Sigmoid colon (tissue), 7 donors: ENCODE measurements around the gene SAMD10. TPM values are rescaled to one million over a fixed set of nuclear protein-coding genes. Genes with fewer than 3 reads are reported as not detected.
A peak's percentile ranks its signal among the peaks of the same experiment; 100 is the strongest.

Experiments used
- DNase-seq: peaks from one replicate; pipeline ENCODE4 v3.0.0-alpha.2; 2019
- H3K27ac ChIP-seq, 4 donors: fragments of 200-600 bp; sonication (generic); one replicate each; pipeline ENCODE4 v1.5.1; 2016 to 2019; ENCODE audit warnings: mild to moderate bottlenecking in 1 of 4
- H3K27me3 ChIP-seq, 3 donors: fragments of 200-600 bp; sonication (generic); one replicate each; pipeline ENCODE4 v1.5.1; 2019; ENCODE audit warnings: mild to moderate bottlenecking in 1 of 3
- H3K36me3 ChIP-seq, 4 donors: fragments of 200-600 bp; sonication (generic); one replicate each; pipeline ENCODE4 v1.5.1; 2016 to 2019
- H3K4me1 ChIP-seq, 4 donors: fragments of 200-600 bp; sonication (generic); one replicate each; pipeline ENCODE4 v1.5.1; 2017 to 2019
- H3K4me3 ChIP-seq, 4 donors: fragments of 200-600 bp; sonication (generic); one replicate each; pipeline ENCODE4 v1.5.1; 2017 to 2019; ENCODE audit warnings: mild to moderate bottlenecking in 2 of 4, moderate library complexity in 1 of 4
- H3K9me3 ChIP-seq, 4 donors: fragments of 200-600 bp in 3 of 4; sonication (generic) in 3 of 4; one replicate each; pipeline versions ENCODE4 v1.5.1 to v1.6.1; 2013 to 2019
- EP300 ChIP-seq, 4 donors: sonication (generic); formaldehyde crosslinking; IDR thresholded peaks; one replicate each; pipeline ENCODE4 v1.6.1; 2017; ENCODE audit warnings: antibody characterized with exemption in 4 of 4
- POLR2A ChIP-seq, 2 donors: fragments of 450-650 bp; IDR thresholded peaks; one replicate each; pipeline ENCODE4 v1.6.1; 2016; ENCODE audit warnings: antibody characterized with exemption in 2 of 2, mild to moderate bottlenecking in 2 of 2, moderate library complexity in 2 of 2
- POLR2AphosphoS5 ChIP-seq, 4 donors: sonication (generic); formaldehyde crosslinking; IDR thresholded peaks; one replicate each; pipeline ENCODE4 v1.6.1; 2017; ENCODE audit warnings: antibody characterized with exemption in 4 of 4
- WGBS, 2 donors: extraction: QIAGEN DNeasy Blood & Tissue Kit; methylation state at CpG; one replicate each; pipeline ENCODE4 v1.1.7; 2013; 5-methylcytosine and 5-hydroxymethylcytosine counted together
- intact Hi-C: fragments of 100-400 bp; cut with DNase I; formaldehyde crosslinking; loops from one replicate; pipeline ENCODE4 v1.15.1; 2023
- polyA plus RNA-seq, 3 donors: library from polyadenylated mRNA; stranded (reverse); fragments of 200-250 nt; gene quantifications; one replicate each; pipeline ENCODE4 v1.2.3, GENCODE V29; 2013
- total RNA-seq, 4 donors: library from RNA; depleted of rRNA; stranded (reverse); fragments of >200 nt; gene quantifications; one replicate each; pipeline ENCODE4 v1.1.0, GENCODE V29; 2016
- TF ChIP-seq, protein P1 (sequence below), 4 experiments: fragments of 450-650 bp in 3 of 4; fragments of 200-600 bp in 1 of 4; IDR thresholded peaks; one replicate each; pipeline ENCODE4 v1.5.1; 2016 to 2019; ENCODE audit warnings: antibody characterized with exemption in 4 of 4, mild to moderate bottlenecking in 3 of 4, moderate library complexity in 2 of 4
- donor health status: healthy with polysubstance abuse.
- donor health status: Bipolar disorder and iron deficiency.
- donor health status: healthy.

Gene SAMD10
- total and polyA plus RNA-seq, 7 donors, result 0.68 to 8.7 (median 2.8) TPM

DNA sequence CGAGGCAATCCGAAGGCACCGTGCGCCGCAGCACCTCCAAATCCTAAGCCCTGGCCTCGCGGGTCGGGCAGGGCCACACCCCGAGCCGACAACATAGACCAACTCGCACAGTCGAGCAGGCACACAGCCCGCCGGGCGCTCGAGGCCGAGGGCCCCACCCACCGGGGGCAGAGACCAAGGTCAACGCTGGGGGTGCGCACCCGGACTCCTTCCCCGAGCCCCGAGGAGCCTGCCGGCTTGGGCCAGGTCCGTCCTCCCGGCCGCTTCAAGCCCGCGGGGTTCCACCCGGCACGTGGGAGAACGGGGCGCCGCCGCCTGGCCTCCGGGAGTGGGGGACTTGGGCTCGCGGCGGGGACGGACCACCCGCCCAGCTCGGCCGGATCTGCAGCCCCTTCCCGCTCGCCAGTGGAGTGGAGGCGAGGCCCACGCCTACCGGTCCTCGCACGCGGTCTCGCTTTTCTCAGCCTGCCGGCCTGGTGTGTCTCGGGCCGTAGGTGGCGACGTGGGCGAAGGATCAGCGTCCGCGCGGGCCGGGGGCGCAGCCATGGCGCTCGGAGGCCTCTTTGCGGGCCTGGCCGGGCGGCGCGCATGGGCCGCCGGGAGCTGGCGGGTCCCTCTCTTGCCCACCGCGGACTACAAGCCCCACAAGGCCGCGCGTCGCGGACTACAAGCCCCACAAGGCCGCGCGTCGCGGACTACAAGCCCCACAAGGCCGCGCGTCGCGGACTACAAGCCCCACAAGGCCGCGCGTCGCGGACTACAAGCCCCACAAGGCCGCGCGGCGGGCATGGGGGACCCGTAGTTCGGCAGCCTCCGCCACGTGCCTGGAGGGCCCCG is 23.4 kb downstream of the SAMD10 start, which contains the start of gene UCKL1:
Gene UCKL1 (minus strand): TSS at position 590 of the 837 bp plus-strand sequence. CDS start 44 bp downstream, at position 546.
- DNase-seq, result peak; percentile 97
- TF ChIP-seq, protein P1, sequence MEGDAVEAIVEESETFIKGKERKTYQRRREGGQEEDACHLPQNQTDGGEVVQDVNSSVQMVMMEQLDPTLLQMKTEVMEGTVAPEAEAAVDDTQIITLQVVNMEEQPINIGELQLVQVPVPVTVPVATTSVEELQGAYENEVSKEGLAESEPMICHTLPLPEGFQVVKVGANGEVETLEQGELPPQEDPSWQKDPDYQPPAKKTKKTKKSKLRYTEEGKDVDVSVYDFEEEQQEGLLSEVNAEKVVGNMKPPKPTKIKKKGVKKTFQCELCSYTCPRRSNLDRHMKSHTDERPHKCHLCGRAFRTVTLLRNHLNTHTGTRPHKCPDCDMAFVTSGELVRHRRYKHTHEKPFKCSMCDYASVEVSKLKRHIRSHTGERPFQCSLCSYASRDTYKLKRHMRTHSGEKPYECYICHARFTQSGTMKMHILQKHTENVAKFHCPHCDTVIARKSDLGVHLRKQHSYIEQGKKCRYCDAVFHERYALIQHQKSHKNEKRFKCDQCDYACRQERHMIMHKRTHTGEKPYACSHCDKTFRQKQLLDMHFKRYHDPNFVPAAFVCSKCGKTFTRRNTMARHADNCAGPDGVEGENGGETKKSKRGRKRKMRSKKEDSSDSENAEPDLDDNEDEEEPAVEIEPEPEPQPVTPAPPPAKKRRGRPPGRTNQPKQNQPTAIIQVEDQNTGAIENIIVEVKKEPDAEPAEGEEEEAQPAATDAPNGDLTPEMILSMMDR (IDR thresholded peaks at IDR 0.05), result peak in 1 of 4 experiments; percentile 4
- TF ChIP-seq EP300 (IDR thresholded peaks at IDR 0.05) (no peak), POLR2AphosphoS5 (IDR thresholded peaks at IDR 0.05) (peak; percentile 66 to 94 (median 85)), POLR2A (IDR thresholded peaks at IDR 0.05) (peak; percentile 53 to 54)
- H3K4me3 ChIP-seq, result peak within 1 kb of the TSS; percentile 91 to 100 (median 98)
- H3K27me3 ChIP-seq, result no peaks in the 10 kb centered on the region
- H3K9me3 ChIP-seq, result no peaks in the 10 kb centered on the region
- intact Hi-C loops, result no loop called here
- 0% methylated on average over 105 of the region's 105 CpGs for WGBS, 2 donors
- H3K36me3 ChIP-seq, result peaks cover 0 to 16% (median 0%) of the 10 kb centered on the region in 4 donors
- peaks cover 0 to 61% (median 57%) of the 10 kb centered on the region in 4 donors for H3K4me1 ChIP-seq
- peak within 1 kb of the TSS; percentile 90 to 99 (median 97) for H3K27ac ChIP-seq

DNA sequence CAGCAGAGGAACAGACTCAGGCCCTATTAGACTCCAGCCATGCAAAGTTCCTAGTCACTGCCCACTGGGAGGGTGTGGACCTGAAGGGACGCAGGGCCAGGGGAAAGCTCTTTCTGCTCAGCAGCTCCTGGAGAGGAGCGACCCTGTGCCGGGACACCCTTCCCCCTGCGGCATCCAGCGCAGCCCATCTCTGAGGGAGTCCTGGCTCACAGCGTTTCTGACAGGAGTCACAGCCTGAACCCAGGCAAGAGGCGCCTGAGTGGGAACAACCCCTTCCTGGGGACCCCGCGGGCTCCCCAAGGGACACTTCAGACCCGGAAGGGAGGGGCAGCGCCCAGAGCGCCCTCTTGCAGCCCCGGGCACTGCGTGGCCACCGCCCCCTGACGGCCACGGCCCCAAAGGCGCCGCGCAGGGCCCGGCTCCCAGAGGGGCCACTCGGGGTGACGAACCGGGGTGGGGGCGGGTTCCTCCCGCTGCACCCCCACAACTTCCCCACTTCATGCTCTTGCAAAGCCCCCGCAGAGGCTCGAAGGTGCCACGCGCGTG is 24.1 kb downstream of the SAMD10 start:
- Histone ChIP-seq H3K36me3 (peaks cover 0 to 16% (median 0%) of the 10 kb centered on the region in 4 donors), H3K9me3 (no peaks in the 10 kb centered on the region), H3K4me3 (peak overlapping the region; percentile 91 to 100 (median 98)), H3K27ac (peak overlapping the region; percentile 90 to 99 (median 97)), H3K27me3 (no peaks in the 10 kb centered on the region), H3K4me1 (peaks cover 0 to 68% (median 64%) of the 10 kb centered on the region in 4 donors)
- TF ChIP-seq, protein P1 (IDR thresholded peaks at IDR 0.05), result peak in 3 of 4 experiments; percentile 2 to 55 (median 41)
- TF ChIP-seq EP300 (IDR thresholded peaks at IDR 0.05) (no peak), POLR2AphosphoS5 (IDR thresholded peaks at IDR 0.05) (no peak)
- no peak for DNase-seq
- intact Hi-C loops, result no loop called here
- 1 to 2% methylated on average over 31 of the region's 31 CpGs for WGBS, 2 donors

DNA sequence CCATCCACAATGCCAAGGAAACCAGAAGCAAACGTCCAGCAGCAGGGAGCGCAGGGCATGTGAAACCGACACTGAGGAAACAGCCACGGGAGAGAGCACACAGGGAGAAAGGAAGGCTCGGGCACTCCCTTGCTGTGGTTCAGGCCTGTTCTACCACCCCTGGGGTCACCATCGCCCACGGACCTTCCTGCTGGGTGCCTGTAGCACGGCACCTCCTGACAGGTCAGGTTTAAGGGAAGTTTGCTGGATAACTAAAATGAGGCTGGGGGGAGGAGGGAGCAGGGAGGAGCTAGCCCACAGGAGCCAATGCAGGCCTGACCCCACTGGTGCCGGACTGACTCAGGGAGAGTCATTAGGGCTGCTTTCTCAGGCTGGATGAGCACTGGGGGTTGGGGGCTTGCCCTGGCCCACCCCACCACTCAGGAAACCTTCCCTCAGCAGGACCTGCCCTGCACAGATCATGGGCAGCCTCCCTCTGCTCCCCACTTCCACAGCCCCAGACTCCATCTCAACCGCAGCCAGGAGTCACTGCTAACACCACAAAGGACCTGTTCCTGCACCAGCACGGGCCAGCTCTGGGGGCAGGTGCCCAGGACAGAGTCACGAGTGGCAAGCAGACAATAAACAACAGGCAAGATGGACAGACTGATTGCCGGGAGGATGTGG is 25.5 kb downstream of the SAMD10 start:
- Histone ChIP-seq H3K27ac (peak overlapping the region in 3 of 4 donors; percentile 96 to 99 (median 98)), H3K9me3 (no peaks in the 10 kb centered on the region), H3K4me3 (peak overlapping the region in 1 of 4 donors; percentile 91), H3K36me3 (peaks cover 0 to 2% (median 0%) of the 10 kb centered on the region in 4 donors), H3K4me1 (peaks cover 0 to 83% (median 78%) of the 10 kb centered on the region in 4 donors), H3K27me3 (no peaks in the 10 kb centered on the region)
- intact Hi-C loops, result no loop called here
- 75 to 79% methylated on average over 13 of the region's 13 CpGs for WGBS, 2 donors
- DNase-seq, result no peak
- TF ChIP-seq POLR2A (IDR thresholded peaks at IDR 0.05), result no peak
- TF ChIP-seq EP300 (IDR thresholded peaks at IDR 0.05), result no peak
- no peak for TF ChIP-seq POLR2AphosphoS5 (IDR thresholded peaks at IDR 0.05)
- TF ChIP-seq, protein P1 (IDR thresholded peaks at IDR 0.05), result no peak

DNA sequence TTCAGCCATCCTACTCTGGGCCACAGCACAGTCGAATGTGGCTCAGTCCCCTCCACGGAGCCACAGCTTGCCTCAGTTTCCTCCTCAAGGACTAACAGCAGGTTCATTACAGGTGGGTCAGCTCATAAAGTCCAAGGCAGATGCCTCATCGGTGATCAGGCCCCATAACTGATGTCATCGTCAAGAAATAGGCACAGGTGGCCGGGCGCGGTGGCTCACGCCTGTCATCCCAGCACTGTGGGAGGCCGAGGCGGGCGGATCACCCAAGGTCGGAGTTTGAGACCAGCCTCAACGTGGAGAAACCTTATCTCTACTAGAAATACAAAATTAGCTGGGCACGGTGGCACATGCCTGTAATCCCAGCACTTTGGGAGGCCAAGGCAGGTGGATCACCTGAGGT is 26.7 kb downstream of the SAMD10 start:
- no peaks in the 10 kb centered on the region for H3K27me3 ChIP-seq
- H3K4me1 ChIP-seq, result peaks cover 0 to 90% (median 88%) of the 10 kb centered on the region in 4 donors
- H3K27ac ChIP-seq, result peak overlapping the region; percentile 86 to 97 (median 89)
- intact Hi-C loops, result no loop called here
- 52 to 82% methylated on average over 14 of the region's 14 CpGs for WGBS, 2 donors
- no peaks in the 10 kb centered on the region for H3K9me3 ChIP-seq
- H3K4me3 ChIP-seq, result no peak overlapping the region
- no peak for TF ChIP-seq POLR2AphosphoS5 (IDR thresholded peaks at IDR 0.05)
- no peak for TF ChIP-seq POLR2A (IDR thresholded peaks at IDR 0.05)
- TF ChIP-seq, protein P1 (IDR thresholded peaks at IDR 0.05), result no peak
- TF ChIP-seq EP300 (IDR thresholded peaks at IDR 0.05), result no peak
- no peaks in the 10 kb centered on the region for H3K36me3 ChIP-seq
- DNase-seq, result no peak
